ENCODE measurements around the gene PRSS33. TPM values are rescaled to one million over a fixed set of nuclear protein-coding genes. Genes with fewer than 3 reads are reported as not detected.

PRSS33 gene
- total RNA-seq, 4 donors from 2014 or later, result not detected

DNA sequence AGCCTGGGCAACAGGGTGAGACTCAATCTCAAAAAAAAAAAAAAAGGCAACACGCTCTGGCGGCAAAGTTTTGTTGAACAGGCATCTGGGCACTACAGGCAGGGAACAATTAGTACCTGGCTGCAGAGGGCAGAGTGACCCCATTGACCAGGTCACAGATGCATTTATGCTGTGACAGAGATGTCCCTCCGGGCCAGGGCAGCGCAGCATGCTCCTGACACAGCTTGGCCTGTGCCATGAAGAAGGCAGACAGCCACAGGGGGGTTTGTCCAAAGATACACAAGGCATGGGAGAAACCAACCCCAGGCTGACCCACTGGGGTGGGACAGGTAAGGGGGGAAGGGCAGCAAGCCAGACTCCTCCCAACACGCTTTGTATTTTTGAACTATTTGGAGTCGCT, 42.6 kb downstream of the PRSS33 start:
- H3K27ac ChIP-seq, result no peak overlapping the region
- no peak overlapping the region for H3K4me3 ChIP-seq
- H3K36me3 ChIP-seq, result peaks cover 0 to 8% (median 0%) of the 10 kb centered on the region in 3 donors
- WGBS, 2 donors, result 82 to 88% methylated on average over 4 to 6 of the region's 6 CpGs
- H3K9me3 ChIP-seq, result no peaks in the 10 kb centered on the region
- peaks cover 0 to 7% (median 0%) of the 10 kb centered on the region in 4 donors for H3K27me3 ChIP-seq
- peaks cover 0 to 6% (median 0%) of the 10 kb centered on the region in 3 donors for H3K4me1 ChIP-seq
- no peak for DNase-seq
- TF ChIP-seq, protein P1, sequence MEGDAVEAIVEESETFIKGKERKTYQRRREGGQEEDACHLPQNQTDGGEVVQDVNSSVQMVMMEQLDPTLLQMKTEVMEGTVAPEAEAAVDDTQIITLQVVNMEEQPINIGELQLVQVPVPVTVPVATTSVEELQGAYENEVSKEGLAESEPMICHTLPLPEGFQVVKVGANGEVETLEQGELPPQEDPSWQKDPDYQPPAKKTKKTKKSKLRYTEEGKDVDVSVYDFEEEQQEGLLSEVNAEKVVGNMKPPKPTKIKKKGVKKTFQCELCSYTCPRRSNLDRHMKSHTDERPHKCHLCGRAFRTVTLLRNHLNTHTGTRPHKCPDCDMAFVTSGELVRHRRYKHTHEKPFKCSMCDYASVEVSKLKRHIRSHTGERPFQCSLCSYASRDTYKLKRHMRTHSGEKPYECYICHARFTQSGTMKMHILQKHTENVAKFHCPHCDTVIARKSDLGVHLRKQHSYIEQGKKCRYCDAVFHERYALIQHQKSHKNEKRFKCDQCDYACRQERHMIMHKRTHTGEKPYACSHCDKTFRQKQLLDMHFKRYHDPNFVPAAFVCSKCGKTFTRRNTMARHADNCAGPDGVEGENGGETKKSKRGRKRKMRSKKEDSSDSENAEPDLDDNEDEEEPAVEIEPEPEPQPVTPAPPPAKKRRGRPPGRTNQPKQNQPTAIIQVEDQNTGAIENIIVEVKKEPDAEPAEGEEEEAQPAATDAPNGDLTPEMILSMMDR (IDR thresholded peaks at IDR 0.05), result no peak
- TF ChIP-seq POLR2A (IDR thresholded peaks at IDR 0.05), result no peak
- intact Hi-C loops (cut with DNase I), result no loop called here

DNA sequence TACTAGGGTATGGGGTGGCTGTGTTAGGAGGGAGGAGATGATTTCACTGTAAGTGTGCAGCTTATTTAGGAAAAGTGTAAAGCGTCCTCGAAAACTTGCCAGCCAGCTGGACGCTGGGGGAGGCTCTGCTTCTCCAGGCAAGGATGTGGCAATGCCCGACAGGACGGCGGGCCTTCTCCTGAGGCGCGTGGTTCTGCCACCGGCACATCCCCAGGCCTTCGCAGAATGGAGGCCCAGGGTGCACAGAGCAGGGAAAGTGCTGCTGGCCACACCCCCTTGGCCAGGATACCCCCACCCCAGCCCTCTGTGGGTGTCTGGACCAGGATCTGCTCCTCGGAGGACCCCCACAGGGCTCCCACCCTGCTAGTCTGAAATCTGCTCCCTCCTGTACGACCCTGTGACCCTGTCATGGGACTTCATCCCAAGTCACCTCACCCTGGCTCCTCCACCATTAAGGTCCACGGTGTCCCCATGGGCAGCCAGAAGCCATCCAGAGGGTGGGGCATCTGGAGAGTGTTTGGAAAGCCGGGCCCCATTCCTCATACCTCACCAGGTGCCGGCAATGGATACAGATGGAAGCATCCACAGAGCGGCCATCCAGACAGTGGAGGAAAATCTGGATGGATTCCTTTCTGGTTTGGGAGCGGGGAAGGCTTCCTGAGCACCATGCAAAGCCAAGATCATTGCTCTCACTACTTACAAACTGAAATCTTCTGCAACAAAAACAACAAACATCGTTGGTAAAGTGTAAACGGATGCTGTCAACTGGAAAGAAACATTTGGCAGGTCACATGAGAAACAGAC, 44.2 kb downstream of the PRSS33 start:
- no peak for TF ChIP-seq POLR2A (IDR thresholded peaks at IDR 0.05)
- TF ChIP-seq, protein P1 (IDR thresholded peaks at IDR 0.05), result no peak
- Histone ChIP-seq H3K36me3 (no peaks in the 10 kb centered on the region), H3K27me3 (peaks cover 0 to 22% (median 0%) of the 10 kb centered on the region in 4 donors), H3K27ac (no peak overlapping the region), H3K9me3 (no peaks in the 10 kb centered on the region), H3K4me1 (peaks cover 0 to 18% (median 4%) of the 10 kb centered on the region in 3 donors), H3K4me3 (no peak overlapping the region)
- no peak for DNase-seq
- 83 to 87% methylated on average over 7 to 14 of the region's 19 CpGs for WGBS, 2 donors
- intact Hi-C loops (cut with DNase I), result no loop called here

DNA sequence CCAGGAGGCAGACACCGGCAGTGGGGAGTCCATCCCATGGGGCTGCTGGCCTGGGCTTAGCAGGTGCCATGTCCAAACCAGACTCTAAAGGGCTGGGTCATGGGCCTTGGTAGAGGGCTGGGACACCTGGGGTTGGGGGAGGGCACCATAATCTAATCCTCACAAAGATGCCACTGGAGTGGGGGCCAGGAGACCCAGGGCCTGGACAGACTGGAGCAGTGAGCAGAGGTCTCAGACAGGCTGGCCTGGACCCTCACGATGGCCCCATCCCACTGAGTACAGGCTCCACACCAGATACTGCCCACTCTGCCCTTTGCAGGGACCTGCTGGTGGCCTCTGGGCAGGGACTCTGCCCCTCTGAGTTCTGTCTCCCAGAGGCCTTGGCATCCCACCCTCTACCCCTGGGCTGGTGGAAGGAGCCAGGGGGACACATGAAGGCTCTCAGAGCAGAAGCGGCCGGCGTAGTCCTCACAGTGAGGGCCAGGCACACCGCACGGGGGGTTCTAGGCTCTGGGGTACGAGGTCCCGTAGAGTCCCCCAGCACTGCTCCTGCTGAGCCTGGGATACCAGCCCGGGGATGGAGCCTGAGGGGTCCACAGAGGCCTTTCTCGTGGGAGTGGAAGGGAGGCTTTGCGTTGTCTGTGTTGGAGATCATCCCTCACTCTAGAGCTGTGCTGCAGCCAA, 44.9 kb downstream of the PRSS33 start:
- peaks cover 0 to 28% (median 0%) of the 10 kb centered on the region in 4 donors for H3K27me3 ChIP-seq
- TF ChIP-seq, protein P1 (IDR thresholded peaks at IDR 0.05), result no peak
- TF ChIP-seq POLR2A (IDR thresholded peaks at IDR 0.05), result no peak
- no peak overlapping the region for H3K4me3 ChIP-seq
- intact Hi-C loops (cut with DNase I), result no loop called here
- H3K4me1 ChIP-seq, result peaks cover 0 to 18% (median 4%) of the 10 kb centered on the region in 3 donors
- no peak for DNase-seq
- no peaks in the 10 kb centered on the region for H3K36me3 ChIP-seq
- no peaks in the 10 kb centered on the region for H3K9me3 ChIP-seq
- H3K27ac ChIP-seq, result no peak overlapping the region
- WGBS, 2 donors, result 83 to 87% methylated on average over 5 to 12 of the region's 12 CpGs

DNA sequence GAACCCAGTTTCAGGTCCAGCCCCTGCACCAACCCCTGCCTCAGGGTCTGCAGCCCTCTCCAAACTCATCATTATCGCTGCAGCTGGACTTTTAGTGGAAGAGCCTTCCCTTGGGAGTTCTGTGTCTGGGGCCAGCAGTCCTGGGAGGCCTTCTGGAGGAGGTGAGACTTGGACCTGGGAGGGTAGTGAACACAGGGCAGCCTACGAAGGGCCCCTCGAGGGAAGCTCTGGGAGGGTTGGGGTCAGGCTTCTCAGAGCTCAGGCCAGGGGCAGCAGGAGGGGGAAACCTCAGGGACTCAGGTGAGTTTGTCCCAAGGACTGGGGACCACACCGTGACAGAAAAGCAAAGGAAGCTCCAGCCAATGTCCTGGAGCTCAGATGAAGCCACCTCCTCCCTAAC, 46.2 kb downstream of the PRSS33 start:
- Histone ChIP-seq H3K9me3 (no peaks in the 10 kb centered on the region), H3K36me3 (no peaks in the 10 kb centered on the region), H3K4me3 (no peak overlapping the region), H3K27ac (no peak overlapping the region), H3K4me1 (peaks cover 0 to 18% (median 4%) of the 10 kb centered on the region in 3 donors), H3K27me3 (peaks cover 0 to 34% (median 0%) of the 10 kb centered on the region in 4 donors)
- WGBS, 2 donors, result 100% methylated on average over 2 of the region's 4 CpGs; no CpG with 5 or more reads in 1 of the 2 donors
- no peak for DNase-seq
- intact Hi-C loops (cut with DNase I), result no loop called here
- TF ChIP-seq POLR2A (IDR thresholded peaks at IDR 0.05), result no peak
- TF ChIP-seq, protein P1 (IDR thresholded peaks at IDR 0.05), result no peak

DNA sequence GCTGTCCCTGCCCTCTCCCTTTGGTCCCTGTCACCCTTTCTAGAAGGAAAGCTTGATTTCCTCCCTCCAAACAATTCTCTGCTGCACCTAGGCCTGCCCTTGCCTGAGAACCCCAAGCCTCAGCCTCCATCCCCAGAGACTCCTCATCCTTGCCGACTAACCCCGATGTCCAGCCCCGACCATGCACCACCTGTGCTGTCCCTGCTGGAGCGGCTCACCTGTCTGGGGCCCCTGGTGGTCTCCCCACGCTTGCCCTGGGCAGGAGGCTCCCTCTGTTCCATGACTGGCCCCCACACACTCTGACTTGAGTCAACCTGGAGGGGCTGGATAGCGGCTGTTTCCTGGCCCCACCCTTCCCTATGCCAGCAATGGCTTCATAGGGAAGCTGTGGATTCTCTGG, 46.9 kb downstream of the PRSS33 start:
- Histone ChIP-seq H3K4me3 (no peak overlapping the region), H3K27ac (no peak overlapping the region), H3K36me3 (no peaks in the 10 kb centered on the region), H3K9me3 (no peaks in the 10 kb centered on the region), H3K27me3 (peaks cover 0 to 34% (median 0%) of the 10 kb centered on the region in 4 donors), H3K4me1 (peaks cover 0 to 18% (median 4%) of the 10 kb centered on the region in 3 donors)
- WGBS, 2 donors, result 84 to 85% methylated on average over 4 to 6 of the region's 6 CpGs
- intact Hi-C loops (cut with DNase I), result no loop called here
- DNase-seq, result no peak
- TF ChIP-seq POLR2A (IDR thresholded peaks at IDR 0.05), result no peak
- TF ChIP-seq, protein P1 (IDR thresholded peaks at IDR 0.05), result no peak
